Astrocyte (in vitro differentiated cells and primary cell): ENCODE measurements around the gene MFAP3. TPM values are rescaled to one million over a fixed set of nuclear protein-coding genes. Genes with fewer than 3 reads are reported as not detected.

Experiments
- DNase-seq: peaks from one replicate; pipeline ENCODE4 v3.0.0-alpha.2; 2010; ENCODE audit warnings: low read depth
- FAIRE-seq: peaks from 2 replicates; lab custom pipeline; 2011; peaks lifted over from hg19 to GRCh38; lab: Jason Lieb, UNC
- H2AFZ ChIP-seq: 2 replicates; pipeline ENCODE4 v1.6.0; 2012; ENCODE audit warnings: low read depth, low read length, inconsistent platforms
- H3K27ac ChIP-seq: 2 replicates; pipeline ENCODE4 v1.5.1; 2011; ENCODE audit warnings: low read depth, low read length, inconsistent platforms
- H3K27me3 ChIP-seq: 2 replicates; pipeline ENCODE4 v1.6.0; 2011; ENCODE audit warnings: low read length, inconsistent platforms; ENCODE audit not compliant: insufficient read depth
- H3K36me3 ChIP-seq: 2 replicates; pipeline ENCODE4 v1.5.1; 2011; ENCODE audit warnings: low read length, inconsistent platforms; ENCODE audit not compliant: insufficient read depth
- H3K4me1 ChIP-seq: 2 replicates; pipeline ENCODE4 v1.5.1; 2011; ENCODE audit warnings: low read length, inconsistent platforms; ENCODE audit not compliant: insufficient read depth
- H3K4me2 ChIP-seq: 2 replicates; pipeline ENCODE4 v1.6.0; 2012; ENCODE audit warnings: low read length, inconsistent platforms
- H3K4me3 ChIP-seq: 2 replicates; pipeline ENCODE4 v1.5.1; 2011; ENCODE audit warnings: low read depth, mild to moderate bottlenecking, low read length, inconsistent platforms; ENCODE audit not compliant: insufficient read depth
- H3K79me2 ChIP-seq: 2 replicates; pipeline ENCODE4 v1.6.0; 2012; ENCODE audit warnings: mild to moderate bottlenecking, low read length, inconsistent platforms; ENCODE audit not compliant: insufficient read depth
- H3K9ac ChIP-seq: 2 replicates; pipeline ENCODE4 v1.6.0; 2012; ENCODE audit warnings: mild to moderate bottlenecking, low read length, inconsistent platforms
- H3K9me3 ChIP-seq: 2 replicates; pipeline ENCODE4 v1.5.1; 2012; ENCODE audit warnings: low read depth, mild to moderate bottlenecking, low read length, inconsistent platforms; ENCODE audit not compliant: insufficient read depth
- H4K20me1 ChIP-seq: 2 replicates; pipeline ENCODE4 v1.6.0; 2012; ENCODE audit warnings: low read length, inconsistent platforms; ENCODE audit not compliant: insufficient read depth
- H3K27ac Mint-ChIP-seq: one replicate; pipeline ENCODE4 v1.8.0; 2021; ENCODE audit warnings: mild to moderate bottlenecking, mixed read lengths; ENCODE audit not compliant: unreplicated experiment
- H3K27me3 Mint-ChIP-seq: one replicate; pipeline ENCODE4 v1.8.0; 2021; ENCODE audit warnings: low read depth, mixed read lengths; ENCODE audit not compliant: unreplicated experiment
- H3K36me3 Mint-ChIP-seq: one replicate; pipeline ENCODE4 v1.8.0; 2021; ENCODE audit warnings: low read depth, mixed read lengths; ENCODE audit not compliant: unreplicated experiment
- H3K4me1 Mint-ChIP-seq: one replicate; pipeline ENCODE4 v1.8.0; 2021; ENCODE audit warnings: low read depth, mixed read lengths; ENCODE audit not compliant: unreplicated experiment
- H3K4me3 Mint-ChIP-seq: one replicate; pipeline ENCODE4 v1.8.0; 2021; ENCODE audit warnings: mild to moderate bottlenecking, moderate library complexity, mixed read lengths; ENCODE audit not compliant: unreplicated experiment
- H3K9me3 Mint-ChIP-seq: one replicate; pipeline ENCODE4 v1.8.0; 2021; ENCODE audit warnings: mild to moderate bottlenecking, mixed read lengths; ENCODE audit not compliant: unreplicated experiment
- CTCF ChIP-seq: IDR thresholded peaks from 2 replicates; pipeline ENCODE4 v1.5.1; 2011; ENCODE audit warnings: low read depth, mild to moderate bottlenecking, inconsistent platforms, low read length, moderate library complexity; ENCODE audit not compliant: insufficient read depth
- EZH2 ChIP-seq: IDR thresholded peaks from 2 replicates; pipeline ENCODE4 v1.6.1; 2012; ENCODE audit warnings: mild to moderate bottlenecking, low read length, inconsistent platforms; ENCODE audit not compliant: insufficient read depth
- total RNA-seq: library from RNA; stranded (reverse); gene quantifications from 2 replicates; pipeline ENCODE4 v1.2.1, GENCODE V29; 2021

The MFAP3 gene
- total RNA-seq, 1 donor from 2014 or later: 45.8 TPM

GRCh38 chr5:154047324-154047723 lies 8.6 kb downstream of the MFAP3 start:
- DNase-seq: no peak

GRCh38 chr5:154049636-154050035 lies 10.9 kb downstream of the MFAP3 start:
- H3K4me1 Mint-ChIP-seq: no peaks in the 10 kb centered on the region
- Histone ChIP-seq H3K4me3 (no peak overlapping the region), H3K4me2 (no peak overlapping the region), H3K79me2 (peaks cover 42% of the 10 kb centered on the region), H3K4me1 (no peaks in the 10 kb centered on the region), H3K9ac (no peak overlapping the region), H3K36me3 (peaks cover 19% of the 10 kb centered on the region), H3K27me3 (no peaks in the 10 kb centered on the region), H3K9me3 (no peaks in the 10 kb centered on the region), H3K27ac (no peak overlapping the region), H4K20me1 (peaks cover 65% of the 10 kb centered on the region), H2AFZ (no peak overlapping the region)
- no peaks in the 10 kb centered on the region for H3K9me3 Mint-ChIP-seq
- H3K36me3 Mint-ChIP-seq: peaks cover 12% of the 10 kb centered on the region
- H3K27me3 Mint-ChIP-seq: no peaks in the 10 kb centered on the region
- DNase-seq (no peak), FAIRE-seq (no peak)
- no peak overlapping the region for H3K27ac Mint-ChIP-seq
- no peak overlapping the region for H3K4me3 Mint-ChIP-seq
- no peak for TF ChIP-seq EZH2
- no peak for TF ChIP-seq CTCF

More at GRCh38 chr5:154047324-154047723, 8.6 kb downstream of the MFAP3 start:
- H3K4me2 ChIP-seq: no peak overlapping the region
- peaks cover 59% of the 10 kb centered on the region for H4K20me1 ChIP-seq
- peaks cover 4% of the 10 kb centered on the region for H3K36me3 ChIP-seq
- H3K4me1 ChIP-seq: no peaks in the 10 kb centered on the region
- TF ChIP-seq EZH2 (no peak), CTCF (no peak)
- no peak for FAIRE-seq
- H3K4me3 Mint-ChIP-seq: no peak overlapping the region
- H3K9ac ChIP-seq: no peak overlapping the region
- H2AFZ ChIP-seq: no peak overlapping the region
- H3K27ac Mint-ChIP-seq: no peak overlapping the region
- H3K36me3 Mint-ChIP-seq: no peaks in the 10 kb centered on the region
- no peaks in the 10 kb centered on the region for H3K4me1 Mint-ChIP-seq
- H3K27me3 Mint-ChIP-seq: no peaks in the 10 kb centered on the region
- H3K9me3 ChIP-seq: no peaks in the 10 kb centered on the region
- no peak overlapping the region for H3K4me3 ChIP-seq
- H3K9me3 Mint-ChIP-seq: no peaks in the 10 kb centered on the region
- peaks cover 57% of the 10 kb centered on the region for H3K79me2 ChIP-seq
- no peak overlapping the region for H3K27ac ChIP-seq
- no peaks in the 10 kb centered on the region for H3K27me3 ChIP-seq

GRCh38 chr5:154053468-154053867 lies 14.7 kb downstream of the MFAP3 start:
- no peak overlapping the region for H3K9ac ChIP-seq
- peaks cover 11% of the 10 kb centered on the region for H3K4me1 Mint-ChIP-seq
- H3K4me1 ChIP-seq: peaks cover 7% of the 10 kb centered on the region
- no peak overlapping the region for H3K27ac ChIP-seq
- FAIRE-seq (no peak), DNase-seq (no peak)
- no peak overlapping the region for H3K4me3 Mint-ChIP-seq
- no peak overlapping the region for H3K4me2 ChIP-seq
- no peak overlapping the region for H3K4me3 ChIP-seq
- TF ChIP-seq CTCF (no peak), EZH2 (no peak)
- H3K9me3 Mint-ChIP-seq: no peaks in the 10 kb centered on the region
- no peaks in the 10 kb centered on the region for H3K27me3 Mint-ChIP-seq
- no peak overlapping the region for H3K27ac Mint-ChIP-seq
- no peaks in the 10 kb centered on the region for H3K27me3 ChIP-seq
- no peaks in the 10 kb centered on the region for H3K9me3 ChIP-seq
- H2AFZ ChIP-seq: no peak overlapping the region
- peaks cover 12% of the 10 kb centered on the region for H3K36me3 Mint-ChIP-seq
- H4K20me1 ChIP-seq: peaks cover 68% of the 10 kb centered on the region
- H3K36me3 ChIP-seq: peaks cover 19% of the 10 kb centered on the region
- H3K79me2 ChIP-seq: peaks cover 8% of the 10 kb centered on the region
